Activated CD4-positive, alpha-beta T cell treated with anti-CD3 and anti-CD28 coated beads for 1 hour (primary cell): ENCODE data around the gene RBM19.

ENCODE experiments used
- DNase-seq: peaks from one replicate; pipeline ENCODE4 v3.0.0-alpha.2; 2020

Gene RBM19

DNA sequence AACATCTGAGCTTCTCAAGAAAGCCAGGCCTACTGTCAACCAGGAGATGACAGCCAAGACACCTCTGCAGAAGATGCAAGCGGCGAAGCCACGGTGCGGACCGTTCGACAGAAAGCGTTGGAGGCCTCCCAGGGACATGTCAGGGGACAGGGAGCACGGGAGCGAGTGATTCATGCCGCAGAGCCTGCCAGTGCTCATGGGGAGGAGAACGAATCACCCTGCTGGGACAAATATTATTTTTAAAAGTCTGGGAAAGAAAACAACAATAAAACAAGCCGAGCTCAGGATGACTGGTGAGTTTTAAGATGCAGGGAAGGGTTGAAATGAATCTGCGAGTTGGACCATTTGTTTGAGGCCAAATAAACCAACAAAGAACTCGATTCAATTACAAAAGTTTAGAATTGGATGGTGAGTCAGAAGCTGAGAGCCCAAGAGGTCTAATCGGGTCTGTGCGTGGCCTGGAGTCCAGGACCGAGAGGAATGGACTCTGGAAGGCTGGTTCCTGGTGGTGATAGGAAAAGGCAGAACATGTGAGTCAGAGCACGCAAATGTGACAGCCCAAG is 91.0 kb downstream of the RBM19 start:
- no peak for DNase-seq

DNA sequence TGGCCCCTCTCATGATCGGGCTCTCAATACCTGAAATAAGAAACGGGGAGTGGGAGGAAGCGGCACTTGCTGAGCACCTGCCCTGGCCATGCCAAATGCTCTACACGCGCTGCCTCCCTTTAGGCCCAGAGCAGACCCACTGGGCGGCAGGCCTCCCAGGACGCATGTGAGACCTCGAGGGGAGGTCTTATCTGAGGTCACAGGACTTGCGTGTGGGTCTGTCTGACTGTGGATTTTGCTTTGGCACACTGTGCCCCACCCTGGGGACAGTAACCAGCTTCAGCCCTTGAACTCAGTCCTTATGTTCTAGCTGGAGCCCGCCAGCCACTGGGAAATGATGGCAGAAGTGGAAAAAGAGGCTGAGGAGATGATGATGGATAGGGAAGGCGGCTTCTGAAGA is 91.8 kb downstream of the RBM19 start:
- DNase-seq = no peak

- DNase-seq = no peak
These were observed 92.4 kb downstream of the RBM19 start for GRCh38 chr12:113873740-113874139.

DNA sequence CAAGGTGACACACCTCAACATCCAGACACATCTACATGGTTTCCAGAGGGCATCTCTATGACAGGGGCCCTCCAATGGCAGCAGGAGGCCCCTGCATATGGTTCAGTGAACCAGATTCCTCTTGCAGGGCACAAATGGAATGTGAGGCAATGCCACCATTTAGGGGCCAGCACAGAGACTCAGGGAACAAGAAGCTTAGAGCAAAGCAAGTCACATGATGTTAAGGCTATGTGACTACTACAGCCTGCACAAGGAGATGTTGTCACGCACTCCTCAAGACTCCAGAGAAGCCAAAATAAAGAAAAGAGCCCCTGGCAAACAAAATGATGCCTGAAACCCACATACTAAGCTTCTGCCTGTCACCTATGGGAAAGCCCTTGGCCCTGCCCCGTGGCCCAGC is 95.2 kb downstream of the RBM19 start:
- no peak for DNase-seq

DNA sequence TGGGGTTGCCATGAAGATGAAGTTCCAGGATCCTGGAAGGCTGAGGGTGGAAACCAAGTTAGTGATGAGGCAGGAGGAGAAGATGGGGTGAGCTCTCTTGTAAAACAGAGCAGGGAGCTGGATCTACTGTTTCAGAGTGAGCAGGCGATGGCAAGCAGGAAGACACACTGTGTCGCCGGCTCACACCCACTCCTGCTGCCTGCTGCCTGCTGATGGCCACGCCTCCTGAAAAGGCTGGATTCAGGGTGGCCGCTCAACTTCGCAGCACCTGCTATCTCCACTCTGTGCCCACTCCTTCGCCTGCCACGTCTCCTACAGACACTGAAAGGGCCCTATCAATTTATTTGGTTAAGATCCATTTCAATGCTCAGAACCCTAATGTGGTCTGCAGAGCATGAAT is 96.1 kb downstream of the RBM19 start:
- DNase-seq = no peak

DNA sequence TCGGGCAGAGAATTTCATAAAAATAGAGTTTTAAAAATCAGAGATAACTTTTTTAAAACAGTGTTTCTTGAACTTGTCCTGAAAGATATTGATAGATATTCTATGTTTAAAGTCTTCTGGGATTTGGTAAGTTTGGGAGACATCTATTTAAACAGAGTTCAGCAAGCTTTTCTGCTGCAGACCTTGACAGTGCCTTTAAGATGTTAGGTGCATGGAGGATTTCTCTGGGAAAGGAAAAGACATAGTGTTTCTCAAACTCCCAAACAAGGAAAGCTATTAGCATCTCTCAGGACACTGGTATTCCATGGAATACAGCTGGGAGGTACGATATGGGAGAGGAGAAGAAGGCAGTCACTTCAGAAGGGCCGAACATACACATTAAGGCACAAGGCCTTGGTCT is 97.8 kb downstream of the RBM19 start:
- no peak for DNase-seq

DNA sequence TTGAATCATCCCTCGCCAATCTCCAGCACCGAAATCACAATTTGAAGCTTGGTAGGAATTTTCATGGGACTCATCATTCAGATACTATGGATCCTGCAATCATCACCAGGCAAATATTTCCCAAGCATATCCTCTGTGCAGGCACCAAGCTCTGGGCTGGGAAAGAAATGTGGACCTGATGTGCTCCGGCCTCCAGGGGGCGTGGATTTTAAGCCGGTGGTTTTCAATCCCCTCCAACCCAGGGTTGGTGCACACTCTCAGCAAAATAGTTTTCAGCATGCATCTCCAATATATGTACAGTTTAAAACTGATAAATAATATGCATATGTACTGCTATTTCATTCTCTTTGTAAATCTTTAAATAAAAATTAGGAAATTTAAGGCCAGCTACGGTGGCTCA is 98.9 kb downstream of the RBM19 start:
- DNase-seq = no peak

DNA sequence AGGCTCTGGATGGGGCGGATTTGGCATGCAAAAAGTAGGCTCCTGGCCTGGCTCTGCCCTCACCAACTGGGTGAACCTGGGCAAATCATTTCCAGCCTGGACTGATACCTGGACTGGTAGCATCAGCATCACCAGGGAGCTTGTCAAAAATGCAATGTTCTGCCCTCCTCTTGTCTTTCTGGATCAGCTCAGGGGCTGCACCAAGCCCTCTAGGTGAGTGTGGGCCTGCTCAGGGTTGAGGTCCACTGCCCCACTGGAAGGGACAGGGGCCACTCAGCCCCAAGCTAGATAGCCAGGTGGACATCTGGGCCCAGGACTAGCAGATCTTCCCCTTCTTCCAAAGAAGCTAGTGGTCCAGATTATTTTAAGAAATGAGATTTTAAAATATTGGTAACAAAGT is 99.6 kb downstream of the RBM19 start:
- no peak for DNase-seq

DNA sequence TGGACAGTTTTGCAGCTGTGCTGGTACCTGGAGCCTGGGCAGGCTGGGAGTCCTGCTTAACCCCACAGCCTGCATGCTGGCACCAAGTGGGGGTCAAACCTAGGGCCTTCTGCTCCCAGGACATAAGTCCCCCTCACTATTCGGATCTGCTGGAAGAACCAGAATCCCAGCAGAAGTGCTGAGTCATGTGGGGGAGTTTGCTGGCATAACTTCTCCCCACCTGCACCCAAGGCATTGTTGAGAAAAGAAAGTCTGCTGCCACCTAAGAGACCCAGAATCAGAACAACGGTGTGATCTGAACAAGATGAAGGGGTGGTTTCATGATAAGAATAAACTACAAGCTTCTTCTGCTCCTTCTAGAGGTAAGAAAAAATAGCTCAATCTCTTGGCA is 102.7 kb downstream of the RBM19 start:
- DNase-seq = no peak

- DNase-seq = no peak
These were observed 103.3 kb downstream of the RBM19 start for GRCh38 chr12:113862590-113863454.

DNA sequence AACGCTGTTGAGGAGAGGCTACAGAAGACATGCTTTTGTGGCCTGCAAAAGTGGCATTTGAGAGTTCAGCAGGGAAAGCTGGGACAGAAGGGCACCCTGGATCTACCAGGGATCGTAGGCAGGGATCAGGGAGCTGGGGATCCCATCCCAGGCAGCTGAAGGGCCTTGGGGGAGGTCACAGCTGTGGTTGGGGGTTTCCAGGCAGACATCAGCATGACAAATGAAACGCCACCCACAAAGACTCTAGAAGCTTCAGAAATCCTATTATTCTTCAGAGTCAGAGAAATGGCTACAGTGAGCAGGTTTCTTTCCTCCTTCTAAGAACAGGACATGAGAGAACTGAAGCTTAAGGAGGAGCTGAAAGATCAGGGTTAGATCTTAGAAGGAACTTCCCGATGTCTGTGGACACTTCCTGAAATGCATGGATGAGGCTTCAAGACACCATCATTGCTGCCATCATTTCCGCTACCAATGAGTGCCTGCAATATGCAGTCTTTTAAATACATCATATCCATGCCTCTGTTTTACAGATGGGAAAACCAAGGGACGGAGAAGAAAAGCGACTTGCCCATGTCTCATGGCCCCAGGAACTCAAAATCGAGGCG is 104.3 kb downstream of the RBM19 start:
- DNase-seq = no peak

GRCh38 chr12:113860950-113861349 is 105.2 kb downstream of the RBM19 start:
- no peak for DNase-seq

- DNase-seq = no peak
These were observed 105.9 kb downstream of the RBM19 start for GRCh38 chr12:113860059-113860820.

DNA sequence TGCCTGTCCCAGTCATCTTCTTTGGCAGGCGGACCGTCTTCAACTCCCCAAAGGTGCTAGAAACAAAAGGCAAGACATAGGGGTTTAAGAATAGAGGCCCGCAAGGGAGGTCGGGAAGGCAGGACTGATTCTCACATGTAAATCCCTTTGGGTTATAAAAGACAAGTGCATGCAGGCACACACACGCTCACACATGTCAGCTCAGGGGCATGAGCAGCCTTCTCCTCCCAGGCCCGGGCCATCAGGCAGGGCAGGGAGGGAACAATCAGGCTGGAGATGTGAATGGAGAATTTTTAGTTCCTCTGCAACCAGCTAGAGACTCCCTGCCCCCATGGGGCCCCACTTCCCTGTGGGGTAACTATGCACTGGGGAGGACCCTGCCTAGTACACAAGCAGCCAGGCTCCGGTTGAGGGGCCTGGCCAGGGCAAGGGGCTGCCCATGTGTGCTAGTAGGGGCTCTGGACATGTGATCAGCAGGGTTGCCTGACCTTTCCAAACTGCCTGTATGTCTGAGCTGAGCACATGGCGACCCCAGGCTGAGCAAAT is 107.2 kb downstream of the RBM19 start:
- no peak for DNase-seq

GRCh38 chr12:113857371-113857770 is 108.8 kb downstream of the RBM19 start:
- DNase-seq = no peak

GRCh38 chr12:113855998-113856397 is 110.1 kb downstream of the RBM19 start:
- DNase-seq = no peak

DNA sequence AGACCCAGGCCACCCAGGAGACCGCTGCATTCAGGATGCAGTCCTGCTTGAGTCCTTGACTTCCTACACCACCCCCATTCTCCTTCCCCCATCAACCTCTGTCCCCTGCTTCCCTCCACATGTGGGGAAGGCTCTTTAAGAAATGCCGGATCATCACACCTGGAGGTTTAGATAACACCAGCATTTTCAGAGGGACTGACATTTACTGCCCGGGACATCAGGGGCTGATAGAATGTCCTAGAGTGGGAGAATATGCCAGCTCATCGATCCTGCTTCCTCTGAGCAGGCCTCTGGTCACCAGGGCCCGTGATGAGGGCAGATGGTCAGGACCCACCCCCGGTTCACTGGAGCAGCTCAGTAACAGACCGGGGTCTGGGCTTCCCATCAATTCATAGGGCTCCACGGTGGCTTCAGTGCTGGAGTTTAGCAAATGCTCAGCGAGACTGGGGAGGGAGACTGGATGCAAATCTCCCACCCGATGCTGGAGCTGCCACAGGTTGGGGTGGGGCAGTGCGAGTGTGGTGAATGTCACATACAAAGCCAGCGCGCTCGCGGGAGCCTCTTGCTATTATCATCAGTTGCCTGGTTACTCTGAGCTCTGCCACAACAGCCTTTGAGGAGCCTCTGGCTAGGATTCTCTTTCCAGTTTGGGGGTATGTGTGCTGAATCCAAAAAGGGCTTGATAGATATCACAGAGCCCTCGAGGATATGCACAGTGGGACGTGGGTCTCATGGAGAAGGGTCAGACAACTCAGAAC is 111.6 kb downstream of the RBM19 start:
- no peak for DNase-seq

DNA sequence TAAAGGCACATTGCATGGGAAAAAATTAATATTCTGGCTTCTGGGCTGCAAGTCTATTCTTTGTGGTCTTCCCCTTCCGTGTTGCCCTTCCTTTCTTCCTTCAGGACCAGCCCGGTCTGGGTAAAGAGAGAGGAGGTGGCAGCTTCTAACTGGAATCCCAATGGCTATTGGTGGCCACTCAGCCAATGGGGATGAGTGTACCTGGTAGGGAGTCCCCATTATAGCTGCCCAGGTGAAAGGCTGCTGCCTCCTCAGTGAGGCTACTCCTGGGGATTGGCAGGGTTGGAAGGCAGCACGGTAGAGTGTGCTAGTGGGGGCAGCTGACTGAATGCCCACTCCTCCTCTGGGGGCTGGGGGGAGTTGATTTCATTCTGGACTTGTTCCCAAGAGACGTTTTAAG is 112.6 kb downstream of the RBM19 start:
- DNase-seq = no peak

DNA sequence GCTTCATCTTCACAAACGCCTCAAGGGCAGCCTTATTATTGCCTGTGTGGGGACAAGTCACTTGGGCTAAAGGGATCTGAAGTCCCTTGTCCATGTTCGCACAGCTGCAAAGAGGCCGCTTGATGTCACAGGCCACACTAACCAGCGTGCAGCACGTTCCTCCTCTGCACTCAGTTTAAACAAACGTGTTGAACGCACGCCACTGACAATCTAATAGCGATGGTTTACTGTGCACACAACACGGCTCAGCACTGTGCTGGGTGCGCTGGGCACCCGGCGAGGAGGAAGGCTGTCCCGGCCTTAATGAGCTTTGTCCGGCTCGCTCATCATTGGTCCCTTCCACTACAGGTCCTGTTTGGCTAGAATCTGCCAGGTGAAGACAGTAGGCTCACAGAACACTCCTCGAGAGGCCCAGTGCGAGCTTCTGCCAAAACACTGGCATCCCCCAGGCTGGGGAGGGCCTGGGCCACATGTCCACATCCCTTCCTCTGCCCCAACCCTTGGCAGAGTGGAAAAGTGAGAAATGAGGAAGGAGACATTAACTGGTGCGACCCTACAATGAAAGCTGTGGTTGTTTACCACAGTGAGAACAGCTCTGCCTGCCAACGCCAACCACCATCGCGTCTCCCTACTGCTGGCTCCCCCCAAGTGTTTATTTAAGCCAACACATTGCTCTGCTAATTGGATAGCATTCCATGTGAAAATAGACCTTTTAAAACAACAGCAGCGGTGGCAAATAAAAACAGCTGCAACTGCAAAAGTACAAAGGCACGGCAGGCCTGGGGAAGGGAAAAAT is 113.2 kb downstream of the RBM19 start:
- no peak for DNase-seq

DNA sequence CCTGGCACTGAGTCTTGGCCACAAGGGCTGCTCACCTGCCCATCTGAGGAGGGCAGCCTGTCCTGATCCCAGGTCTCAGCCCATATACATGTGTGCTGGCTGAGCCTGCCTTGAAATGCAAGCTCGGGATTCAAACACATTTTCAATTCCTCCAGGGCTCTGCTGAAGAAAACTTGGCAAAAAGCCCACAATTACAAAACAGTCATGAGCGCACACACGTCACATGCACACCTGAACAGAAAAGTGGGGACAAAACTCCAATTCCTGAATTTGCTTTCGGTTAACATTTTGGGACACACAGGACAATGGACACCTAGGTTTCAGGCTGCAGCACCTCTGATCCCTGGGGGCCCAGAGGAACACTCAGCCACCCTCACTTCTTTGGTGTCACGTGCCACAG is 113.9 kb downstream of the RBM19 start:
- no peak for DNase-seq

- DNase-seq = no peak
These were observed 115.6 kb downstream of the RBM19 start for GRCh38 chr12:113850309-113851056.
